Hepatocyte (in vitro differentiated cells): ENCODE measurements around the gene ARL2.

Experiments used
- CTCF ChIP-seq: fragments of 200-600 bp; sonication (generic); IDR thresholded peaks from 2 replicates; pipeline ENCODE4 v1.5.1; 2016; ENCODE audit warnings: antibody characterized with exemption, mild to moderate bottlenecking; ENCODE audit not compliant: poor library complexity
- EZH2 ChIP-seq: fragments of 200-600 bp; sonication (generic); IDR thresholded peaks from 2 replicates; pipeline ENCODE4 v1.6.1; 2016; ENCODE audit warnings: antibody characterized with exemption, mild to moderate bottlenecking, borderline replicate concordance
- EZH2phosphoT487 ChIP-seq: fragments of 200-600 bp; sonication (generic); IDR thresholded peaks from one replicate; pipeline ENCODE4 v1.6.1; 2018; ENCODE audit warnings: antibody characterized with exemption, mild to moderate bottlenecking, low read depth, moderate library complexity; ENCODE audit not compliant: unreplicated experiment, severe bottlenecking

DNA sequence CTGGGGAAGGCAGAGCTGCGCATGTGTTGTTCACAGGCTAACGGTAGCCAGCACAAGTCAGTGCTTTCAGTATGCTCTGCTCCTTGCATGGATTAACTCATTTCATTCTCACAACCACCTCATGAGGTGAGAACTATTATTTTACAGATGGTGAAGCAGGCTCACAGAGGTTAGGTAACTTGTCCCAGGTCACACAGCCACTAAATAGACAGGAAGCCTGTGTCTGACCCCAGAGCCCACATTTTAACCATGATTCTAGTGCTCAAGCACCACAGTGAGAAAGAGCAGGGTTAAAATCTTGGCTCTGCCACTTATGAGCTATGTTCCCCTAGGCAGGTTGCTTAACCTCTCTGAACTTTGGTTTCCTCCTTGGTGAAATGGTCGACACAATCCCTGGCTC, 7.0 kb downstream of the ARL2 start:
- TF ChIP-seq EZH2 = no peak
- no peak for TF ChIP-seq CTCF
- no peak for TF ChIP-seq EZH2phosphoT487
